HG02884 (cell line): ENCODE results near the gene SPATA31C1.
"Not testable (repeated sequence)": the region's sequence is repeated elsewhere in the genome, so short reads cannot be mapped to it uniquely, and the experiment has no call there.

Experiments used
- ATAC-seq: cut with Tn5 transposase; IDR thresholded peaks from one replicate; pipeline ENCODE4 v1.9.1; 2021; ENCODE audit warnings: mild to moderate bottlenecking, moderate library complexity; ENCODE audit not compliant: unreplicated experiment

SPATA31C1 gene

DNA sequence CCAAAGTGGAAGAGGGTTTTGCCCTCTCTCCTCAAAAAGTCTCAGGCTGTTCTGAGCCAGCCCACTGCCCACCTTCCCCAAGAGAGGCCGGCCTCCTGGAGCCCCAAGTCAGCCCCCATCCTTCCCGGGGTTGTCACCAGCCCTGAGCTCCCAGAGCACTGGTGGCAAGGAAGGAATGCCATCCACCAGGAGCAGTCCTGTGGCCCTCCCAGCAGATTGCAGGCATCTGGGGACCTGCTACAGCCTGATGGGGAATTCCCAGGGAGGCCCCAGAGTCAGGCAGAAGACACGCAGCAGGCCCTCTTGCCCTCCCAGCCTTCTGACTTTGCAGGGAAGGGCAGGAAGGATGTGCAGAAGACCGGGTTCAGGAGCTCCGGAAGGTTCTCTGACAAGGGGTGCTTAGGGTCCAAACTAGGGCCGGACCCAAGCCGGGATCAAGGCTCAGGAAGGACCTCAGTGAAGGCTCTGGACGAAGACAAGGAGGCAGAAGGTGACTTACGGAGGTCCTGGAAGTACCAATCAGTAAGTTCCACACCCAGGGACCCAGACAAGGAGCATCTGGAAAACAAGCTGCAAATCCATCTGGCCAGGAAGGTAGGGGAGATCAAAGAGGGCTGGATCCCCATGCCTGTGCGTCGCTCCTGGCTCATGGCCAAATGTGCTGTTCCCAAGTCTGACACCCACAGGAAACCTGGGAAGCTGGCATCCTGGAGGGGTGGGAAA is 31.4 kb upstream of the SPATA31C1 start:
- ATAC-seq = no peak

DNA sequence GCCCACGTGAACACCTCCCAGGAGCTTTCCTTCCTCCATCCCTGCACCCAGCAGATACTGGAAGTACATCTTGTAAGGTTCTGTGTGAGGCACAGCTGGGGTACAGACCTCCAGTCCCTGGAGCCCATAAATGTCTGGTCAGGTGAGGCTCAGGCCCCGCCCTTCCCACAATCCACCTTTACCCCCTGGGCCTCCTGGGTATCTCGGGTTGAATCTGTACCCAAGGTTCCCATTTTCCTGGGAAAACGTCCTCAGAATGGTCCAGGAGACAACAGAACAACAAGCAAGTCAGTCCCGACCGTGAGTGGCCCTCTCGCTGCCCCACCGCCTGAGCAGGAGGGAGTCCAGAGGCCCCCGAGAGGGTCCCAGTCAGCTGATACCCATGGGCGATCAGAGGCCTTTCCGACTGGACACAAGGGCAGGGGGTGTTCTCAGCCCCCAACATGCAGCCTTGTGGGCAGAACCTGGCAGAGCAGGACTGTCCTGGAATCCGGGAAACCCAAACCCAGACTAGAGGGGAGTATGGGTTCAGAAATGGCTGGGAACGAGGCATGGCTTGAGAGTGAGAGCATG is 30.7 kb upstream of the SPATA31C1 start:
- no peak for ATAC-seq

DNA sequence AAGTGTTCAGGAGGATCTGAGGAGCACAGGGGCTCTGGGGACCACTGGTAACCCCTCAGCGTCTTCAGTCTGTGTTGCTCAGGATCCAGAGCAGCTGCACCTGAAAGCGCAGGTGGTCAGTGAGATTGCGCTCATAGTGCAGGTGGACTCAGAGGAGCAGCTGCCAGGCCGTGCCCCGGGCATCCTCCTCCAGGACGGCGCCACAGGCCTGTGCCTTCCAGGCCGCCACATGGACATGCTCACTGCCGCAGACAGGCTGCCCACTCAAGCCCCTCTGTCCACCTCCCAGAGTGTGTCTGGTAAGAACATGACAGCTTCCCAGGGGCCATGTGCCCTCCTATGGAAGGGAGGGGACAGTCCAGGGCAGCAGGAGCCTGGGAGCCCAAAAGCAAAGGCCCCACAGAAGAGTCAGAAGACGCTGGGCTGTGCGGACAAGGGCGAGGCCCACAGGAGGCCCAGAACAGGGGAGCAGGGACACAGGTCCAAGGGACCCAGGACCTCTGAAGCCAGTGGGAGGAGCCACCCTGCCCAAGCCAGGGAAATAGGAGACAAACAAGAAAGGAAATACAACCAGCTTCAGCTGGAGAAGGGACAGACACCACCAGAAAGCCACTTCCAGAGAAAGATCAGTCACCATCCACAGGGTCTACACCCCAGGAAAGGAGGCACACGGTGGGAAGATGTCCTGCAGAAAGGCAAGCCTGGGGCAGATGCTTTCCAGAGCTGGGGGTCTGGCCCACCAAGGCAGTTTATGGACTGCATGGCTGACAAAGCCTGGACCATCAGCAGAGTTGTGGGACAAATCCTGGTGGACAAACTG is 29.9 kb upstream of the SPATA31C1 start:
- no peak for ATAC-seq

DNA sequence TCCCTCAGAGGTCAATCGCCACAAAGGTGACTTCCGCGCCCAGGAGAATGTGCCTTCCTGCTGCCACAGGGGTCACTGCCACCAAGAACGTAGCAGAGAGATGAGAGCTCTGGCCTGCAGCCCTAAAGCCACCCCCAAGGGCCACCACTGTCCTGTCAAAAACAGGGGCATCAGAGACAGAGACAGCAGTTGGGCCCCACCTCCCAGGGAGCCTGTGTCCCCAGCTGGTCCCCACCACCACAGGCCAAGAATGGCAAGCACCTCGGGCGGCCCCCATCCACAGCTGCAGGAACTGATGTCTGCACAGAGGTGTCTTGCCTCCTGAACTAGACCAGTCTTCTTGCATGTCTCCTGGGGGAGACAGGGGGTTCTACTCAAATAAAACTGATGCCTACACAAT is 29.3 kb upstream of the SPATA31C1 start:
- no peak for ATAC-seq

DNA sequence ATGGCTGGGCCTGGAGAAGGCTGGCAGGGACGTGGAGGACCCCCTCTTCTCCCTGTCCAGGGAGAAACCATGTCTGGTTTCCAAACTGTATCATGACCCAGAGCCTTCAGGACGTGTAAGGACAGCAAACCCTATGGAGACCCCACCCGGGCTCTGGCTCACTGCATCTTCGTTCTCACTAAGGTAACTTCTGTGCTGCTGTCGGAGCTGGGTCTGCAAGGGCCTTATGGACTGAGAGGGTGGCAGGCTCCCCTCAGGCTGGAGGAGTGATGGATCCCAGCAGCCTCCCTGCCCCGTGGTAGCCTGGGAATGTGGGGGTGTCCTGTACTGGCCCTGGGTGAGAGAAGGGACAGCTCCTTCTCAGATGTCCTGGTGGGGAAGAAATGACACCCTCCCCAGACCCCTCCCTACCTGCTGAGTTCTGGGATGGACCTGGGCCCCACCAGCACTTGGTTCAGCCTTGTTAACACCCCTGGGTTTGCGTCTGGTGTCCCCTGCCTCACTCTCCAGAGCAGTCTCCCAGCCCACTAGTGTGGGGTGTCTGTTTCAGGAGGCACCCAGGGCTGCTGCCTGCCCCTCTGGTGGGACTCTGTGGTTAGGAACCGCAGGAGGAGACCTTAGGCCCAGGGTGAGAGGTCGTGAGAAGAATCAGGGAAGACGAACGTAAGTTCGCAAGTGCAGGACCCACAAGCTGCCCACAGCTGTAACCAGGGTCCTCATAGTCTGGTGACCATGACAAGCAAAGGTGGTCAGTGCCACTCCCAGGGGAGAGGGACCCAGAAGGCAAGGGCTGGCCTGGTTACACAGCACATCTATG is 28.5 kb upstream of the SPATA31C1 start:
- no peak for ATAC-seq

DNA sequence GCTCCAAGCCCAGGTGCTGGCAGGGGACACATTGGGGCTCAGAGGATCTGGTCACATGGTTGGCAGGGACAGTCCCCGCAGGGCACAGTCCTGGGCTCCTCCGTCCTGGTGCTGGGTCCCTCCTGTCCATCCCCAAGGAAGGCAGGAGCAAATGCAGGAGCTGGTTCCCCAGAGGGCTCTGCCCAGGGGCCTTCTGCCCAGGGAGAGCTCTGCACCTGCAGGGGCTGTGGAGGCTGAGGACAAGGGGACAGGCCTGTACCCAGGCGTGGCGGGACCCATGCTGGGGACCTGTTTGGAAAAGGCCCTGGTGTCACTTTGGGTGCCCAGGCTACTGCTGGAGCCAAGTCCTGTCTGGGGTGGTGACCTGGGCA is 27.9 kb upstream of the SPATA31C1 start:
- no peak for ATAC-seq

DNA sequence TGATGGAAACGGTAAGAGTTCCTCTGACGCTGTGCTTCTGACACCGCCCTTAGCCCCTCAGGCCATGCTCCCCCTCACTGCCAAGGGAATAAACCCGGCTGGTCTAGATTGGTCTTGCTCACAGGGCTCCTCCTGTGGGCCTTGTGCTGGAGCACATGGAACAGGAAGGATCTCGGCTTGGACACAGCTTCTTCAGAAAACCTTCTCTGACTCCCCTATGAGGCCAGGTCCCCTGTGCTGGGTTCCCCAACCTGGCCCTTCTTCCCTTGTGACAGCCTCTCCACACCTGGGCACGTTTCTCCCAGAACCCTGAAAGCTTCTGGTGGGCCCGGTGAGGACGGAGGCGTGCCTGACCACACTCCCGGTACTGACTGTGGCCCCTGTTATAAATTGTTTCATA is 26.9 kb upstream of the SPATA31C1 start:
- ATAC-seq = no peak

DNA sequence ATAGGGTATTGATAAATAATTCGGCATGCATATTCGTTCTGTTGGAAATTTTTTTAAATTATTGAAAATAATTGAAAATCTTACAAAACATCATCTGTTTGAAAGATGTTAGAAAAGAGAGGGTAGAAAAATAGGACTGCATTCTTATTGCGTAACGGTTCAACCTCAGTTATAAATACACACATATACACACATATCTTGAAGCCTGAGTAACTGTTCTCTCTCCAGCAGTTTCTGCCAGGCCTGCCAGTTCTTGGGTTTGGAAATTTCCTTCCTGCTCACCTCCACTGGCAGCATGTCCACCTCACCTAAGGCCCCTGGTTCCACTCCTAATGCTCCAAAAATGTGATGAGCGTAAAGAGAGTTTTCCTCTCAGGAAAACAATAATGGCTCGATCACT is 26.0 kb upstream of the SPATA31C1 start:
- ATAC-seq = no peak

DNA sequence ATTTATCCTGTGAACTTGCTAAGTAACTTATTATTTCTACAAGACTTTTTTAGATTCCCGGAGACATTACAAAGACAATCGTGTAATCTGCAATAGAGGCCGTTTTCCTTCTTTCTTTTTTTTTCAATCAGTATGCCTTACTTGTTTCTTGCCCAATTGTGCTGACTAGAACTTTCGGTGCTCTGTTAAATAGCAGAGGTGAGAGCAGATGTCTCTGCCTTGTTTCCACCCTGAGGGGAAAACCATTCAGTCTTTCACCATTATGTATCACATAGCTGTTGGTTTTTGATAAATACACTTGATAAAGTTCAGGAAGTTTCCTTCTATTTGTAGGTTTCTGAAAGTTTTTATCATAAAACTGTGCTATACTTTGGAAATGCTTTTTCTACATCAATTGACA is 24.8 kb upstream of the SPATA31C1 start:
- ATAC-seq = no peak

DNA sequence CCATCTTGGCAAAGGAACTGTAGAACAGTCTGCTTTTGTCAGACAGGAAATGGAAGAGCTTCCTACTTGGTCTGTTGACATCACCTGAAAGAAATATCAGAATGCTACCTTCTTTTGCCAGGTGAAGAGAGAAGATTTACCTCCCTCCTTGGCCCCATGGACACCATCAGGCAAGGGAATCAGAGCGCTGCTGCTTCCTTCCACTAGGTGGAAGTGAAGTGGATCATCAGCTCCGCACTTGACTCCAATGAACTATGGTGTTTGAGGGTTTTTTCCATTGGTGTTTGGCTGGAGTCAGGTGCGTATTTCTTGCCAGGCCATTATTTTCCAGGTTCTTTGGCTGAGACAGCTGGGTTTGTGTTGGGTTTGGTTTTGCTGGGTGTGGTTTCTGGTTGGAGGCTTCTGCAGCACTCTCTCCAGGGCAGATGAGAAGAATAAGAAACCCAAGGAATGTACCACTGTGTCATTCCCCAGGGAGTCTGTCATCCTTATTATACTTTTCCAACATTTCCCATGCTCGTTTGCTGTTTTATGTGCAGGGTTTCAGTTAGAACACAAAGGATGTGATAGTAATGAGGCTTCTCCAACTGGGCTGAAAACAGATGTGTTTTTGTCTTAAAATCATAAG is 22.6 kb upstream of the SPATA31C1 start:
- ATAC-seq = no peak

DNA sequence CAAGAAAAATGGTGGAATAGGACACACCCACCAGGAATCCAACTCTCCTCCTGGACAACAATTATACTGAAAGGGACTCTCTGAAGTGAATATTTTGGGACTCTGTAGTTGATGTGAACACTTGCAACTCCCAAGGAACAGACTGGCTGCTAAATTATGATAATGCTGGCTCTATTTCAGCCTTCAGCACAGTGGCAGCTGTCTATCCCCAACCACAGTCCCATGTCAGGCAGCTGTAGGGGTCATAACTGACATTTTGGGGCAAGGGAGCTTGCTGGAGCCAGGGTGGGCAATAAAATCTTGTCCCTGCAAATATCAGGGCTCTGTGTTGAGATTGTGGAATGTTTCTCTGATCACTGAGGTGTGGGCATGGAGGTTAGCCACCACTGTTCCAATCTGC is 20.9 kb upstream of the SPATA31C1 start:
- ATAC-seq = no peak

DNA sequence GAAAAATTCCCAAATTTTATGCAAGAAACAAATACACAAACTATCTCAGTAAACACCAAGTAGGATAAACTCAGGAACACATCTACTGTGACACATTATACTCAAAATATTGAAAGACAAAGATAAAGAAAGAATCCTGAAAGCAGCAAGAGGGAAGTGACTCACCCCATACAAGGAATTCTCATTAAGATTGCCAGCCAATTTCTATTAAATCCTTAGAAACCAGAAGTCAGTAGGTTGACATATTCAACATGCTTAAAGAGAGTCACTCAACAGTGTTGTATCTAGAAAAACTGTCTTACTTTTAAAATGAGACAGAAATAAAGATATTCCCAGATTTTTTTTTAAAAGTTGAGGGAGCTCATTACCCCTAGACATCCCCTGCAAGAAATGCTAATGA is 19.6 kb upstream of the SPATA31C1 start:
- ATAC-seq = no peak

DNA sequence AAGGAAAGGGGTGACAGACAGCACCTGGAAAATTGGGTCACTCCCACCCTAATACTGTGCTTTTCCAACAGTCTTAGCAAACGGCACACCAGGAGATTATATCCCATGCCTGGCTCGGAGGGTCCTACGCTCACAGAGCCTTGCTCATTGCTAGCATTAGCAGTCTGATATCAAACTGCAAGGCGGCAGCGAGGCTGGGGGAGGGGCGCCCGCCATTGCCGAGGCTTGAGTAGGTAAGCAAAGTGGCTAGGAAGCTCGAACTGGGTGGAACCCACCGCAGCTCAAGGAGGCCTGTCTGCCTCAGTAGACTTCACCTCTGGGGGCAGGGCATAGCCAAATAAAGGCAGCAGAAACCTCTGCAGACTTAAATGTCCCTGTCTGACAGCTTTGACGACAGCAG is 15.4 kb upstream of the SPATA31C1 start:
- ATAC-seq = not testable (repeated sequence)

DNA sequence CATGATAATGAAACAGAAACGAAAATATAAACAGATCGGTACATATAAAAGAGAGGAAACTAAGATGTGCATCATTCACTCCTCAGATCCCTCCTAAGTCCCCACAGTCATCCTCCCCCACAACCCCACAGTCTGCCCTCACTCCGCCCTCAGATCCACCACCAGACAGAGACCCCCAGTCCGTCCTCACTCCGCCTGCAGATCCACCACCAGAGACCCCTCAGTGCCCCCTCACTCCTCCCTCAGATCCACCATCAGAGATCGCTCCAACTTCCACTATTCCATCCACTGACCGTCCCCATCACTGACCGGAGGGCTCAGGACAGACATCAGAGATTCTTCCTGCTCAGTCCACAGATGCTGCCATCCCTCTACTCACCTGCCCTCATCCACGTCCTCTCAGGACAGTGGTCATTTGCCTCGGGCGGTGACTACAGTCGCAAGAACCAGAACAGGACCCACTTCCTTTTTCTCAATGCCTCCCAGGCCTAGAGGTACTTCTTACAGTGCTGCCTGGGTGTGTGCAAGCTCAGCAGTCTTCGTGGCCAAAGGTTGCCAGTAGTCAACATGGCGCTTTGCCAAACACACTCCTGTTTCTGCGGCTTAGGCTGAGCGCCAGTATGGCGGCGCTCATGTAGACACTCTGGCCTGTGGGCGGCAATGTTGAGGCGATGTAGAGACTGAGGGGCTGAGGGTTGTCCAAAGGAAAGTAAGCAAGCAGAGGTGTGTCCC is 8.3 kb upstream of the SPATA31C1 start:
- ATAC-seq = no peak

DNA sequence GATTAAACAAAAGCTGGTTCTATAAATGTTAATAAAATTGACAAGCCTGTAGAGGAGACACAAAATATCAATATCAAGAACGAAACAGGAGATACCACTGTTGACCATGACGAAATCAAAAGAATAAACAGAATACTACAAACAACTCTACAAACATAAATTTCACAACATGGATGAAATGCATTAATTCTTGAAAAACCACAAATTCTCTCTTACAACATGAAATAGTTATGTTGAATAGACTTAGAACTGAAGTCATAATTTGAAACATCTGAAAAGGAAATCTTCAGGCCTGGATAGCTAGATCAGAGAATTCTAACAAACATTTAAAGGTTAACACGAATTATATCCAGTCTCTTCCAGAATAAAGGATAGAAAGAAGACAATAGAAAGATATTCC is 6.9 kb upstream of the SPATA31C1 start:
- no peak for ATAC-seq

DNA sequence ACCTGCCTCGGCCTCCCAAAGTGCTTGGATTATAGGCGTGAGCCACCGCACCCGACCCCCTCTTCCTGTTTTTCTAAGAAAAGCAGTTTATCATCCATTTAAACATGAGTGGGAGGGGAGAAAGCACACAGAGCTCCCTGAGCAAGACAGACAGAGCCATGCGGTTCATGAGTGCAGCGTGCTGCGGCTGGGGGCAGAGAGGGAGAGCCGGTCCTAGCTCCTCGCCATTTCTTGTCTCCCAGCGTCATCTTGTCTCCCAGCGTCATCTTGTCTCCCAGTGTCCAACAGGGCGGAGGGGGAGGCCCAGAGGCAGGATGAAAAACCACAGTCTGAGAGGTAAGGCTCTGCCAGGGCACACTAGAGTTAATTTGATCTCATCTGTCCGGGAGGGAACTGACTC is 1.3 kb downstream of the SPATA31C1 start:
- not testable (repeated sequence) for ATAC-seq

DNA sequence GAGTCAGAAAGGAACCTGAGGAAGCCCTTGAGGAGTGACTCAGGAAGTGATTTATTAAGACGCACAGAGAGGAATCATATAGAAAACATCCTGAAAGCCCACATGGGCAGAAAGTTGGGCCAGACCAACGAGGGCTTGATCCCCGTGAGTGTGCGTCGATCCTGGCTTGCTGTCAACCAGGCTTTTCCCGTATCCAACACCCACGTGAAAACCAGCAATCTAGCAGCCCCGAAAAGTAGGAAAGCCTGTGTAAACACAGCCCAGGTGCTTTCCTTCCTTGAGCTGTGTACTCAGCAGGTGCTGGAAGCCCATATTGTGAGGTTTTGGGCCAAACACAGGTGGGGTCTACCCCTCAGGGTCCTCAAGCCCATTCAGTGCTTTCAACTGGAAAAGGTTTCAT is 3.8 kb downstream of the SPATA31C1 start:
- not testable (repeated sequence) for ATAC-seq

DNA sequence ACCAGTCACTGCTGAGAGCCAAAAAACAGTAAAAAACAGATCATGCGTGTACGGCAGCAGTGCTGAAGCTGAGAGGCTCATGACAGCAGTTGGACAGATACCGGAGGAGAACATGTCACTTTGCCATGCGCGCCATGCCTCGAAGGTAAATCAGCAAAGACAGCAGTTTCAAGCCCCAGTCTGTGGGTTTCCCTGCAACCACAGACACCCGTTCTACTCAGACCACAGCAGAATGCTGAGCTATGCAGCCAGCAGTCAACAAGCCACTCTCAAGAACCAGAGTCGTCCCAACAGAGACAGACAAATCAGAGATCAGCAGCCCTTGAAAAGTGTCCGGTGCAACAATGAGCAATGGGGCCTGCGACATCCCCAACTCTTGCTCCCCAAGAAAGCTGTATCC is 5.2 kb downstream of the SPATA31C1 start:
- not testable (repeated sequence) for ATAC-seq

DNA sequence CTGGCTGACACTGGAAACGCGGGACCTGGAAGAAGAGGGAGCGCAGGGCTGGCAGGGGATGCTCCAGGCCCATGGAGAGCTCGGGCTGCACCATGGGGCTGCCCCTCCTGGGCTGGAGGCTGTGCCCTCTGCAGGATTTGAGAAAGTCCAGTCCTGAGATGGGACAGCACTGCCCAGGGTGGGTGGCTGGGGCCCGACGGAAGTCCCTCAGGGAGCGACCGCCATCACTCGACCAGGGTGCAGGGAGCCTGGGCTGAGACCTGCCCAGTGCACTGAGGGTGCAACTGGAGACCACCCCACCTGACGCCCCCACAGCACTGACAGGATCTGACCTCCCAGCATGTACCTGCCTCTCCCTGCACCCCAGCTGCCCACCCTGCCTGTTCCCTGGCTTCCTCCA is 7.1 kb downstream of the SPATA31C1 start:
- not testable (repeated sequence) for ATAC-seq

DNA sequence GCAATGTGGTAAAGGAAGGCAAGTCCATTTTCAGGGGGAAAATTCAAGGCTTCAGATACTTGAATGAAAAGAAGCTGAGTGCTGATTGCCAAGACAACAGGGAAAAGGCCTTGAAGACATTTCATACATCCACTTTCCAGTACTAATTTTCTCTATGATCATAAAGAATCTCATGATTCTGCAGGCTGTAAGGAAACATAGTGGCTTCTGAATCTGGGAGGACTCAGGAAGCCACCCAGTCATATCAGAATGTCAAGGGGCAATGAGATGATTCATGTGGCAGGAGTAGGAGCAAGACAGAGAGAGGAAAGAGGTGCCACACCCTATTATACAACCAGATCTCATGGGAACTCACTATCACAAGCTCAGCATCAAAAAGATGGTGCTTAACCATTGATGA is 11.4 kb downstream of the SPATA31C1 start:
- ATAC-seq = not testable (repeated sequence)
